ENCODE data around the gene PDXDC1. TPM values are rescaled to one million over a fixed set of nuclear protein-coding genes. Genes with fewer than 3 reads are reported as not detected.
"Not testable (repeated sequence)": the region's sequence is repeated elsewhere in the genome, so short reads cannot be mapped to it uniquely, and the experiment has no call there.

The PDXDC1 gene
- total RNA-seq, 1 donor from 2014 or later = 69.1 TPM

DNA sequence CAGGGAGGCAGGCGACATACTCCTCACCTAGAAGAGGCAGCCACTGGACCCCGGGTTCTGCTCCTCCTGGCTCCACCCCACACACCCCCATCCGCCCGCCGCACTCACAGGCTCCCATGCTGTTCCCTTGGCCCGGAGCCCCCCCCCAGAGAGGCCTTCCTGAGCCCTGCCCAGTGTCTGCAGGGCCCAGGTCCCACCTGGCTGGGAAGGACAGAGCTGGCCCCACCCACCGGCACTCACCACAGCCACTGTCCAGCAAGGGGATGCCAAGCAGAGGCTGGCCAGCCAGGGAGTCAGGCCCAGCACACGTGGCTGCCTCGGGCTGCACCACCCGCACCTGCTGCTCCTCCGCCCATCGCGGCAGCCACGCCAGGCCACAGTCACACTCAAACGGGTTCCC is 162.7 kb downstream of the PDXDC1 start:
- not testable (repeated sequence) for H3K4me3 Mint-ChIP-seq; H3K36me3 ChIP-seq; H3K4me1 ChIP-seq; H2AFZ ChIP-seq (replicated peaks); H3K9me3 Mint-ChIP-seq; H3K27ac ChIP-seq; DNase-seq (ENCODE audit: low spot score); H3K4me3 ChIP-seq; H3K4me2 ChIP-seq; H4K20me1 ChIP-seq (ENCODE audit: low read depth); H3F3A ChIP-seq (ENCODE audit: low read depth); H3K27ac Mint-ChIP-seq; H3K27me3 Mint-ChIP-seq (ENCODE audit: insufficient read depth, low read depth); H3K4me1 Mint-ChIP-seq; H3K36me3 Mint-ChIP-seq; H3K27me3 ChIP-seq; H3K9me3 ChIP-seq (ENCODE audit: low read depth); H3K9ac ChIP-seq
- peaks cover 12% of the 10 kb centered on the region for H3K79me2 ChIP-seq (ENCODE audit: low read depth)

DNA sequence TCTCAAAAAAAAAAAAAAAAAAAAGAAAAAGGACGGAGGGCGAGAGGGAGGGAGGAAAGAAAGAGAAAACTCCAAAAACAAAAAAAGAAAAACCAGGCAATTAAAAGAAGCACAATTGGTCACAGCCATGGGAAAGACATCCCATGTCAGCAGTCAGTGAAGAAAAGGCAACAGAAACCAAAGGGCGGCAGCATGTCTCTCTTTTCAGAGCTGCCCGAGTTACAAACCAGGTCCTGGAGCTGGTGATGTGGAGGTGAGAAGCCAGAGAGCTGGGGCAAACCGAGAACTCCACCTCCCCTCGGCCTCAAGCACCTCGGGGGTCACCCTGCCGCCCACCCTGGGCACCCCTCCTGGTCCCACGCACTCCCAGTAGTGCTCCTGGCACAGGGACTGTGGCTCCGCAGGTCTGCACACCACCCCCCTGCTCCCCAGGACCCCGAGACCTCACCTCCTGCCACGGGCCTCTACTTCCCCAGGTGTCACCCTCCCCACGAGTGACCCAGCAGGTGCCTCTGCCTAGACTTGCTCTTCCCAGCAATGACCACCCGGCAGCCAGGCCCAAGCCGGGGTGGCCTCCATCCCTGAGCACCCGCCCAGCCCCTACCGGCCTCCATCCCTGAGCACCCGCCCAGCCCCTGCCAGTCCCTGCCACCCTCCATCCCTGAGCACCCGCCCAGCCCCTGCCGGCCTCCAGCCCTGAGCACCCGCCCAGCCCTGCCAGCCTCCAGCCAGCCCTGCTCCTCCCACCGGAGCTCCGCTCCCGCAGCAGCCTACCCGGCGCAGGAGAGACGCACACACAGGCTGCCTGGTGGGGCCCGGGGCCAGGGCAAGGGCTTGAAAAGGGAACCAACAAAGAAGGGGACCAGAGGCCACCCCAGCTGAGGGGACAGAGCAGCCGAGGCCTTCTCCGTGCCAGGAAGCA is 165.9 kb downstream of the PDXDC1 start:
- H3K27ac Mint-ChIP-seq; H3K27me3 Mint-ChIP-seq (ENCODE audit: insufficient read depth, low read depth); H3K4me2 ChIP-seq; H3K9me3 ChIP-seq (ENCODE audit: low read depth); H3K36me3 ChIP-seq; H2AFZ ChIP-seq (replicated peaks); H3K4me3 ChIP-seq; H3F3A ChIP-seq (ENCODE audit: low read depth); DNase-seq (ENCODE audit: low spot score); H3K9me3 Mint-ChIP-seq; H3K9ac ChIP-seq; H3K27me3 ChIP-seq; H3K4me1 Mint-ChIP-seq; H3K4me3 Mint-ChIP-seq; H3K27ac ChIP-seq; H3K36me3 Mint-ChIP-seq: not testable (repeated sequence)
- Histone ChIP-seq H3K79me2 (ENCODE audit: low read depth) (peaks cover 34% of the 10 kb centered on the region), H3K4me1 (peaks cover 14% of the 10 kb centered on the region), H4K20me1 (ENCODE audit: low read depth) (peaks cover 22% of the 10 kb centered on the region)

GRCh38 chr16:15141586-15141985 is 166.8 kb downstream of the PDXDC1 start:
- H3F3A ChIP-seq (ENCODE audit: low read depth) = no peaks in the 10 kb centered on the region
- no peak for TF ChIP-seq EZH2 (IDR thresholded peaks at IDR 0.05)
- no peak for TF ChIP-seq EZH2phosphoT487 (IDR thresholded peaks at IDR 0.05)
- no peak for TF ChIP-seq CTCF (IDR thresholded peaks at IDR 0.05)
- H4K20me1 ChIP-seq (ENCODE audit: low read depth) = peaks cover 28% of the 10 kb centered on the region
- no peak overlapping the region for H3K27ac ChIP-seq
- H3K4me2 ChIP-seq = no peak overlapping the region
- H3K27me3 ChIP-seq = no peaks in the 10 kb centered on the region
- Mint-ChIP-seq H3K4me1 (peaks cover 11% of the 10 kb centered on the region), H3K4me3 (no peak overlapping the region), H3K36me3 (no peaks in the 10 kb centered on the region), H3K27ac (no peak overlapping the region), H3K9me3 (no peaks in the 10 kb centered on the region), H3K27me3 (ENCODE audit: insufficient read depth, low read depth) (peaks cover 2% of the 10 kb centered on the region)
- no peaks in the 10 kb centered on the region for H3K9me3 ChIP-seq (ENCODE audit: low read depth)
- H3K9ac ChIP-seq = no peak overlapping the region
- DNase-seq (ENCODE audit: low spot score) = no peak
- no peak overlapping the region for H2AFZ ChIP-seq (replicated peaks)
- no peaks in the 10 kb centered on the region for H3K36me3 ChIP-seq
- no peak overlapping the region for H3K4me3 ChIP-seq
- H3K79me2 ChIP-seq (ENCODE audit: low read depth) = peaks cover 42% of the 10 kb centered on the region
- peaks cover 14% of the 10 kb centered on the region for H3K4me1 ChIP-seq

DNA sequence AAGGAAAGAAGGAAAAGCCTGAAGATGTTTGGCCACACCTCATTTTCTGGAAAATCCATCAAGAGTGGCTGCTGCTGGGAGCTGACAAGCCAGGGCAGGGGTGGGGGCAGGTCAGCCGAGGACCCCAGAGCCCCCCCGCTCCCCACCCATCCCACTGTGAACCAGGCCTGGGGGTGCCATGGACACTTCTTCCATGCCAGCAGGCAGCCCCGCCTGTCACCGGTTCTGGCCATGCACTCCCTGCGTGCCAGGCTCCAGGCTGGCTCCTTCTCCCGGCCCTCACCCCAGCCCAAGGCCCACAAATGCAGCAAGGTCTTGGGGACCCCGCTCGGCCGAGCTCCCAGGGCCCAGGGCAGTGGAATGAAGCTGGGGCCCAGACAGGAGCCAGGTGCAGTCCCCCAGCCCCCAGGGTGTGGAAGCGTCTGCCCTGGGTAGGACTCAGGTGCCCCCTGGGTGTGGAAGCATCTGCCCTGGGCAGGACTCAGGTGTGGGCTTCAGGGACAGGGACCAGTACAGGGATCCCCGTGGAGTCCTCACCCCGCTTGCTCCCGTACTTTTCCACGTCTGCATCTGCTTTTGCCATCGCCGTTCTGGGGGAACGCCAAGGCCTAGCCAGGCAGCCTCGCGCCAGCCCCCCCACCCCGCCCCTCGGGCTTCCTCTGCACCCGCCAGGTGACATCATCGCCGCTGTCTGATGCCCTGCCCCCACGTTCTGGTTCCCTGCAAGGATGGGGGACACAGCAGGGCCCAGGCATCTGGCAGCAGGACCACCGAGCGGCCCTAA is 167.5 kb downstream of the PDXDC1 start:
- not testable (repeated sequence) for H3K4me3 ChIP-seq; H3K4me2 ChIP-seq; H3K4me3 Mint-ChIP-seq; H3K36me3 ChIP-seq; H2AFZ ChIP-seq (replicated peaks); H3K27ac Mint-ChIP-seq; H3K27me3 Mint-ChIP-seq (ENCODE audit: insufficient read depth, low read depth); H3F3A ChIP-seq (ENCODE audit: low read depth); H3K9ac ChIP-seq; DNase-seq (ENCODE audit: low spot score); H3K9me3 ChIP-seq (ENCODE audit: low read depth); H3K27ac ChIP-seq; H3K9me3 Mint-ChIP-seq; H3K27me3 ChIP-seq; H3K36me3 Mint-ChIP-seq
- Histone ChIP-seq H3K79me2 (ENCODE audit: low read depth) (peaks cover 45% of the 10 kb centered on the region), H4K20me1 (ENCODE audit: low read depth) (peaks cover 31% of the 10 kb centered on the region), H3K4me1 (peaks cover 17% of the 10 kb centered on the region)
- H3K4me1 Mint-ChIP-seq = peaks cover 13% of the 10 kb centered on the region

- H3K27me3 Mint-ChIP-seq (ENCODE audit: insufficient read depth, low read depth); H3K36me3 ChIP-seq; H3K27ac ChIP-seq; H3K9ac ChIP-seq; H3K4me3 Mint-ChIP-seq; H3K9me3 ChIP-seq (ENCODE audit: low read depth); H3K4me2 ChIP-seq; H3K9me3 Mint-ChIP-seq; H3K27me3 ChIP-seq; DNase-seq (ENCODE audit: low spot score); H3F3A ChIP-seq (ENCODE audit: low read depth); H3K27ac Mint-ChIP-seq; H2AFZ ChIP-seq (replicated peaks); H3K36me3 Mint-ChIP-seq; H3K4me3 ChIP-seq: not testable (repeated sequence)
- peaks cover 13% of the 10 kb centered on the region for H3K4me1 Mint-ChIP-seq
- Histone ChIP-seq H3K79me2 (ENCODE audit: low read depth) (peaks cover 51% of the 10 kb centered on the region), H3K4me1 (peaks cover 21% of the 10 kb centered on the region), H4K20me1 (ENCODE audit: low read depth) (peaks cover 36% of the 10 kb centered on the region)
These were observed 168.2 kb downstream of the PDXDC1 start for GRCh38 chr16:15142891-15143600.

- H3K27ac Mint-ChIP-seq; H3K9me3 Mint-ChIP-seq; H3K27me3 Mint-ChIP-seq (ENCODE audit: insufficient read depth, low read depth); H3K9me3 ChIP-seq (ENCODE audit: low read depth); DNase-seq (ENCODE audit: low spot score); H3F3A ChIP-seq (ENCODE audit: low read depth); H3K9ac ChIP-seq; H3K36me3 ChIP-seq; H3K27ac ChIP-seq; H3K27me3 ChIP-seq; H3K4me3 ChIP-seq; H3K36me3 Mint-ChIP-seq; H3K4me3 Mint-ChIP-seq; H2AFZ ChIP-seq (replicated peaks): not testable (repeated sequence)
- Histone ChIP-seq H4K20me1 (ENCODE audit: low read depth) (peaks cover 36% of the 10 kb centered on the region), H3K79me2 (ENCODE audit: low read depth) (peaks cover 51% of the 10 kb centered on the region), H3K4me2 (peak overlapping the region; percentile 71), H3K4me1 (peaks cover 21% of the 10 kb centered on the region)
- peaks cover 13% of the 10 kb centered on the region for H3K4me1 Mint-ChIP-seq
These were observed 168.8 kb downstream of the PDXDC1 start for GRCh38 chr16:15143601-15144091.

Data from neural progenitor cell (in vitro differentiated cells).